ENCODE data around the gene SYCE1L. TPM values are rescaled to one million over a fixed set of nuclear protein-coding genes. Genes with fewer than 3 reads are reported as not detected.

Gene SYCE1L
- polyA plus RNA-seq, 1 donor (not counting 4 experiments of a cell fraction or from before 2014, with no cell fraction given), result 0.21 TPM

GRCh38 chr16:77233799-77234519, 34.8 kb downstream of the SYCE1L start:
- Histone ChIP-seq H2AFZ (ENCODE audit: control insufficient read depth, low read length) (no peak overlapping the region), H3K9ac (ENCODE audit: control insufficient read depth, extremely low read depth, insufficient read depth, low read length) (no peak overlapping the region), H3K4me1 (ENCODE audit: control insufficient read depth, extremely low read depth, insufficient read depth, low read length) (no peaks in the 10 kb centered on the region), H3K4me3 (ENCODE audit: control insufficient read depth in 2 of 3, extremely low read depth in 1 of 3, insufficient read depth in 2 of 3, low read depth in 1 of 3, low read length in 3 of 3) (no peak overlapping the region), H3K4me2 (ENCODE audit: control insufficient read depth, extremely low read depth, insufficient read depth, low read depth, low read length) (no peak overlapping the region), H4K20me1 (ENCODE audit: control insufficient read depth, extremely low read depth, insufficient read depth, low read length) (no peaks in the 10 kb centered on the region), H3K27me3 (ENCODE audit: control insufficient read depth, extremely low read depth, insufficient read depth, low read length) (no peaks in the 10 kb centered on the region), H3K9me3 (ENCODE audit: control insufficient read depth, low read depth, low read length) (no peaks in the 10 kb centered on the region), H3K36me3 (ENCODE audit: control insufficient read depth in 2 of 2, extremely low read depth in 1 of 2, insufficient read depth in 2 of 2, low read length in 2 of 2) (no peaks in the 10 kb centered on the region), H3K9me1 (ENCODE audit: control insufficient read depth, extremely low read depth, insufficient read depth, low read length) (no peaks in the 10 kb centered on the region), H3K79me2 (ENCODE audit: control insufficient read depth, insufficient read depth, low read length) (no peaks in the 10 kb centered on the region), H3K27ac (ENCODE audit: control insufficient read depth, insufficient read depth, low read length) (no peak overlapping the region)
- TF ChIP-seq EZH2 (IDR thresholded peaks at IDR 0.05; ENCODE audit: low read length) (no peak), CTCF (optimal IDR thresholded peaks at IDR 0.05 in 1 of 3, IDR thresholded peaks at IDR 0.05 in 1 of 3, conservative IDR thresholded peaks at IDR 0.05 in 1 of 3; ENCODE audit: extremely low read depth in 1 of 3, insufficient read depth in 2 of 3, low read length in 3 of 3) (no peak)
- DNase-seq (ENCODE audit: low read depth, low spot score), result no peak
- no peak for FAIRE-seq
- dilution Hi-C loops (cut with MboI; ENCODE audit: extremely low pct_ligation_motif_present, low sequenced_read_pairs), result loop anchor here (25.0 kb wide), 1 partner anchor 353 kb away; no protein-coding TSS in a partner anchor

- Histone ChIP-seq H3K4me2 (ENCODE audit: control insufficient read depth, extremely low read depth, insufficient read depth, low read depth, low read length) (no peak overlapping the region), H3K4me1 (ENCODE audit: control insufficient read depth, extremely low read depth, insufficient read depth, low read length) (no peaks in the 10 kb centered on the region), H3K36me3 (ENCODE audit: control insufficient read depth in 2 of 2, extremely low read depth in 1 of 2, insufficient read depth in 2 of 2, low read length in 2 of 2) (no peaks in the 10 kb centered on the region), H2AFZ (ENCODE audit: control insufficient read depth, low read length) (no peak overlapping the region), H3K9me1 (ENCODE audit: control insufficient read depth, extremely low read depth, insufficient read depth, low read length) (no peaks in the 10 kb centered on the region), H4K20me1 (ENCODE audit: control insufficient read depth, extremely low read depth, insufficient read depth, low read length) (no peaks in the 10 kb centered on the region), H3K9ac (ENCODE audit: control insufficient read depth, extremely low read depth, insufficient read depth, low read length) (no peak overlapping the region), H3K27me3 (ENCODE audit: control insufficient read depth, extremely low read depth, insufficient read depth, low read length) (no peaks in the 10 kb centered on the region), H3K79me2 (ENCODE audit: control insufficient read depth, insufficient read depth, low read length) (no peaks in the 10 kb centered on the region), H3K27ac (ENCODE audit: control insufficient read depth, insufficient read depth, low read length) (no peak overlapping the region), H3K4me3 (ENCODE audit: control insufficient read depth in 2 of 3, extremely low read depth in 1 of 3, insufficient read depth in 2 of 3, low read depth in 1 of 3, low read length in 3 of 3) (no peak overlapping the region), H3K9me3 (ENCODE audit: control insufficient read depth, low read depth, low read length) (no peaks in the 10 kb centered on the region)
- FAIRE-seq, result no peak
- no peak for DNase-seq (ENCODE audit: low read depth, low spot score)
- dilution Hi-C loops (cut with MboI; ENCODE audit: extremely low pct_ligation_motif_present, low sequenced_read_pairs), result loop anchor here (25.0 kb wide), 1 partner anchor 353 kb away; no protein-coding TSS in a partner anchor
- TF ChIP-seq EZH2 (IDR thresholded peaks at IDR 0.05; ENCODE audit: low read length) (no peak), CTCF (optimal IDR thresholded peaks at IDR 0.05 in 1 of 3, IDR thresholded peaks at IDR 0.05 in 1 of 3, conservative IDR thresholded peaks at IDR 0.05 in 1 of 3; ENCODE audit: extremely low read depth in 1 of 3, insufficient read depth in 2 of 3, low read length in 3 of 3) (no peak)
These were observed 35.4 kb downstream of the SYCE1L start for GRCh38 chr16:77234611-77235010.

All from keratinocyte (primary cell).